DND-41 (cell line): ENCODE measurements around the gene PPARD.
"Not testable (repeated sequence)": the region's sequence is repeated elsewhere in the genome, so short reads cannot be mapped to it uniquely, and the experiment has no call there.

Source experiments
- ATAC-seq: fragments of 200-7000 bp; cut with Tn5 transposase; 3 replicates; pipeline ENCODE4 v1.9.1; 2021; ENCODE audit warnings: low read depth; ENCODE audit not compliant: insufficient read depth
- DNase-seq: peaks from one replicate; pipeline ENCODE4 v3.0.0-alpha.2; 2020
- H2AFZ ChIP-seq: 2 replicates; pipeline ENCODE4 v1.6.0; 2012; ENCODE audit warnings: low read depth, low read length
- H3K27ac ChIP-seq: 2 replicates; pipeline ENCODE4 v1.5.1; 2012; ENCODE audit warnings: low read length, inconsistent platforms
- H3K27me3 ChIP-seq: fragments of 200-600 bp; sonication (generic); 2 replicates; pipeline ENCODE4 v1.6.0; 2012; ENCODE audit warnings: low read length, mild to moderate bottlenecking, inconsistent platforms; ENCODE audit not compliant: insufficient read depth, poor library complexity
- H3K36me3 ChIP-seq: 2 replicates; pipeline ENCODE4 v1.5.1; 2012; ENCODE audit warnings: low read length, inconsistent platforms; ENCODE audit not compliant: insufficient read depth
- H3K4me1 ChIP-seq: 2 replicates; pipeline ENCODE4 v1.5.1; 2012; ENCODE audit warnings: mild to moderate bottlenecking, low read length; ENCODE audit not compliant: insufficient read depth
- H3K4me2 ChIP-seq: 2 replicates; pipeline ENCODE4 v1.6.0; 2012; ENCODE audit warnings: mild to moderate bottlenecking, moderate library complexity, low read length, inconsistent platforms; ENCODE audit not compliant: insufficient read depth
- H3K4me3 ChIP-seq, 2 experiments: fragments of 200-600 bp in 1 of 2; shearing (Covaris generic) in 1 of 2; 2 replicates each; pipeline ENCODE4 v1.5.1; 2012 to 2016; ENCODE audit warnings: inconsistent platforms in 2 of 2, low read length in 2 of 2, mild to moderate bottlenecking in 2 of 2, low read depth in 1 of 2, moderate library complexity in 1 of 2
- H3K79me2 ChIP-seq: 2 replicates; pipeline ENCODE4 v1.6.0; 2012; ENCODE audit warnings: low read length, inconsistent platforms; ENCODE audit not compliant: insufficient read depth
- H3K9ac ChIP-seq: 2 replicates; pipeline ENCODE4 v1.6.0; 2012; ENCODE audit warnings: low read depth, mild to moderate bottlenecking, inconsistent platforms, low read length, moderate library complexity
- H3K9me3 ChIP-seq: 2 replicates; pipeline ENCODE4 v1.5.1; 2012; ENCODE audit warnings: low read length, moderate library complexity, mild to moderate bottlenecking, inconsistent platforms; ENCODE audit not compliant: insufficient read depth, severe bottlenecking
- H4K20me1 ChIP-seq: 2 replicates; pipeline ENCODE4 v1.6.0; 2012; ENCODE audit warnings: low read length; ENCODE audit not compliant: insufficient read depth
- CTCF ChIP-seq: IDR thresholded peaks from 2 replicates; pipeline ENCODE4 v1.5.1; 2012; ENCODE audit warnings: borderline replicate concordance, low read length, moderate library complexity, mild to moderate bottlenecking; ENCODE audit not compliant: poor library complexity, severe bottlenecking; ENCODE audit errors: extremely low read depth
- EZH2 ChIP-seq: IDR thresholded peaks from 3 replicates; pipeline ENCODE4 v1.6.1; 2012; ENCODE audit warnings: borderline replicate concordance, low read depth, mild to moderate bottlenecking, moderate library complexity, low read length, inconsistent platforms; ENCODE audit not compliant: severe bottlenecking

The PPARD gene

GRCh38 chr6:35427851-35428321, 85.5 kb downstream of the PPARD start:
- DNase-seq (no peak), ATAC-seq (no peak)
- Histone ChIP-seq H3K9me3 (peaks cover 15% of the 10 kb centered on the region), H3K36me3 (peaks cover 26% of the 10 kb centered on the region), H2AFZ (no peak overlapping the region), H3K27ac (no peak overlapping the region), H3K4me1 (no peaks in the 10 kb centered on the region), H3K4me3 (no peak overlapping the region), H3K9ac (no peak overlapping the region), H3K4me2 (no peak overlapping the region), H4K20me1 (no peaks in the 10 kb centered on the region), H3K79me2 (no peaks in the 10 kb centered on the region), H3K27me3 (no peaks in the 10 kb centered on the region)
- TF ChIP-seq CTCF (no peak), EZH2 (no peak)

GRCh38 chr6:35428421-35429149, 86.2 kb downstream of the PPARD start:
- H4K20me1 ChIP-seq = no peaks in the 10 kb centered on the region
- H3K36me3 ChIP-seq = peaks cover 26% of the 10 kb centered on the region
- H3K4me1 ChIP-seq = no peaks in the 10 kb centered on the region
- H3K9ac ChIP-seq = no peak overlapping the region
- TF ChIP-seq CTCF = no peak
- no peak for TF ChIP-seq EZH2
- no peak overlapping the region for H2AFZ ChIP-seq
- H3K4me2 ChIP-seq = no peak overlapping the region
- ATAC-seq (no peak), DNase-seq (no peak)
- H3K79me2 ChIP-seq = no peaks in the 10 kb centered on the region
- no peak overlapping the region for H3K4me3 ChIP-seq
- H3K27me3 ChIP-seq = no peaks in the 10 kb centered on the region
- H3K9me3 ChIP-seq = peaks cover 15% of the 10 kb centered on the region
- H3K27ac ChIP-seq = no peak overlapping the region

GRCh38 chr6:35429463-35429862, 87.1 kb downstream of the PPARD start:
- Histone ChIP-seq H3K4me3 (no peak overlapping the region), H3K79me2 (no peaks in the 10 kb centered on the region), H3K9ac (no peak overlapping the region), H3K9me3 (peaks cover 15% of the 10 kb centered on the region), H3K4me2 (no peak overlapping the region), H3K27me3 (no peaks in the 10 kb centered on the region), H3K36me3 (peaks cover 19% of the 10 kb centered on the region; the same call in 1 of the 2 replicates), H3K27ac (no peak overlapping the region), H3K4me1 (no peaks in the 10 kb centered on the region), H4K20me1 (no peaks in the 10 kb centered on the region), H2AFZ (no peak overlapping the region)
- TF ChIP-seq EZH2 = no peak
- no peak for ATAC-seq
- DNase-seq = no peak

GRCh38 chr6:35432291-35432690, 89.9 kb downstream of the PPARD start:
- Histone ChIP-seq H3K9me3 (peaks cover 15% of the 10 kb centered on the region), H3K4me3 (no peak overlapping the region), H2AFZ (no peak overlapping the region), H3K4me2 (no peak overlapping the region), H3K27ac (no peak overlapping the region), H3K27me3 (no peaks in the 10 kb centered on the region), H3K79me2 (no peaks in the 10 kb centered on the region), H3K9ac (no peak overlapping the region), H3K4me1 (no peaks in the 10 kb centered on the region), H3K36me3 (0 out of 2 replicates have a peak, but pooled peaks cover 4% of the 10 kb centered on the region), H4K20me1 (no peaks in the 10 kb centered on the region)
- no peak for ATAC-seq
- TF ChIP-seq CTCF (no peak), EZH2 (no peak)
- no peak for DNase-seq

- ATAC-seq, H3K4me3 ChIP-seq, H3K79me2 ChIP-seq, H3K36me3 ChIP-seq, DNase-seq, H3K27me3 ChIP-seq, H3K9ac ChIP-seq, H3K4me2 ChIP-seq, H3K4me1 ChIP-seq, H4K20me1 ChIP-seq, H3K27ac ChIP-seq, H2AFZ ChIP-seq: not testable (repeated sequence)
- H3K9me3 ChIP-seq = peaks cover 15% of the 10 kb centered on the region
Observed at GRCh38 chr6:35432702-35433101, 90.3 kb downstream of the PPARD start.
